Activated B cell treated with CpG ODN at 0.5 μM for 24 hours (primary cell): Measurements from ENCODE around the gene SPHK1. TPM values are rescaled to one million over a fixed set of nuclear protein-coding genes. Genes with fewer than 3 reads are reported as not detected.

ENCODE experiments used
- ATAC-seq: fragments of 200-7000 bp; cut with Tn5 transposase; one replicate; pipeline ENCODE4 v1.10.0; 2021; ENCODE audit warnings: low read depth, mild to moderate bottlenecking, moderate library complexity
- CTCF ChIA-PET: fragments of 350-600 bp; sonication (Branson Sonifier 250); formaldehyde crosslinking; loops from one replicate; lab custom pipeline; 2021; ENCODE audit warnings: antibody characterized with exemption; lab: Charles Lee
- POLR2A ChIA-PET: fragments of 350-600 bp; sonication (Branson Sonifier 250); formaldehyde crosslinking; loops from one replicate; lab custom pipeline; 2021; ENCODE audit warnings: antibody characterized with exemption; lab: Charles Lee
- DNase-seq: peaks from one replicate; pipeline ENCODE4 v3.0.0; 2022
- H3K27ac Mint-ChIP-seq: one replicate; pipeline ENCODE4 v1.8.0; 2020; ENCODE audit warnings: mixed read lengths
- H3K27me3 Mint-ChIP-seq: one replicate; pipeline ENCODE4 v1.8.0; 2021; ENCODE audit warnings: mixed read lengths
- H3K36me3 Mint-ChIP-seq: one replicate; pipeline ENCODE4 v1.8.0; 2021; ENCODE audit warnings: low read depth, mixed read lengths
- H3K4me1 Mint-ChIP-seq: one replicate; pipeline ENCODE4 v1.8.0; 2021; ENCODE audit warnings: mixed read lengths
- H3K4me3 Mint-ChIP-seq: one replicate; pipeline ENCODE4 v1.8.0; 2020; ENCODE audit warnings: mild to moderate bottlenecking, mixed read lengths
- H3K9me3 Mint-ChIP-seq: one replicate; pipeline ENCODE4 v1.8.0; 2020; ENCODE audit warnings: mixed read lengths
- CTCF ChIP-seq: fragments of 200-600 bp; IDR thresholded peaks from one replicate; pipeline ENCODE4 v1.8.0; 2022; ENCODE audit warnings: antibody characterized with exemption, mild to moderate bottlenecking
- intact Hi-C: fragments of 100-400 bp; cut with micrococcal nuclease; formaldehyde crosslinking; loops from one replicate; pipeline ENCODE4 v1.15.1; 2024
- total RNA-seq: library from RNA; stranded (reverse); gene quantifications from 2 replicates; pipeline ENCODE4 v1.2.3, GENCODE V29; 2022

Gene SPHK1
- total RNA-seq, 1 donor from 2014 or later: 1.1 TPM

GRCh38 chr17:76351526-76352071 is 32.8 kb upstream of the SPHK1 start:
- peaks cover 15% of the 10 kb centered on the region for H3K36me3 Mint-ChIP-seq
- H3K27me3 Mint-ChIP-seq: no peaks in the 10 kb centered on the region
- peaks cover 18% of the 10 kb centered on the region for H3K4me1 Mint-ChIP-seq
- no peak overlapping the region for H3K27ac Mint-ChIP-seq
- intact Hi-C loops: loop anchor here (5.0 kb wide), 2 partner anchors 376 to 494 kb away; partner anchors contain the start of genes JMJD6, METTL23 and WBP2
- ATAC-seq (no peak), DNase-seq (no peak)
- TF ChIP-seq CTCF: no peak
- H3K9me3 Mint-ChIP-seq: no peaks in the 10 kb centered on the region
- ChIA-PET POLR2A (interaction anchor here (0.6 to 1.3 kb wide), 2 partner anchors 72 to 108 kb away, joined by 4 to 5 read pairs; no protein-coding TSS in a partner anchor), CTCF (interaction anchor here (0.7 to 3.8 kb wide), 2 partner anchors 33 to 72 kb away, joined by 3 to 23 read pairs; partner anchors contain the start of gene SPHK1)
- H3K4me3 Mint-ChIP-seq: peak overlapping the region; percentile 94

GRCh38 chr17:76353004-76353598 is 31.3 kb upstream of the SPHK1 start:
- ATAC-seq (no peak), DNase-seq (no peak)
- POLR2A ChIA-PET: interaction anchor here (0.6 to 2.0 kb wide), 9 partner anchors 9 to 573 kb away, joined by 3 to 29 read pairs (median 4); partner anchors contain the start of genes SPHK1, SRP68 and ST6GALNAC2

GRCh38 chr17:76353599-76354316 is 30.7 kb upstream of the SPHK1 start, which contains the start of gene PRPSAP1:
Gene PRPSAP1 (minus strand): TSS chr17:76353916. CDS start chr17:76353703, 213 bp downstream.
- Mint-ChIP-seq H3K4me3 (peak within 1 kb of the TSS; percentile 94), H3K27ac (peak within 1 kb of the TSS; percentile 98), H3K4me1 (peaks cover 23% of the 10 kb centered on the region), H3K27me3 (no peaks in the 10 kb centered on the region), H3K9me3 (no peaks in the 10 kb centered on the region), H3K36me3 (peaks cover 5% of the 10 kb centered on the region)
- ATAC-seq (peak; percentile 93), DNase-seq (peak; percentile 83)
- no peak for TF ChIP-seq CTCF
- intact Hi-C loops: loop anchor here (1.0 to 5.0 kb wide), 4 partner anchors 31 to 496 kb away; partner anchors contain the start of genes JMJD6, METTL23, SPHK1 and WBP2
- POLR2A ChIA-PET: interaction anchor here (0.8 to 2.0 kb wide), 9 partner anchors 8 to 574 kb away, joined by 3 to 29 read pairs (median 4); partner anchors contain the start of genes SPHK1, SRP68 and ST6GALNAC2
- CTCF ChIA-PET: interaction anchor here (0.8 to 3.8 kb wide), 4 partner anchors 31 to 154 kb away, joined by 3 to 23 read pairs (median 8); partner anchors contain the start of gene SPHK1

More at GRCh38 chr17:76353004-76353598, 31.3 kb upstream of the SPHK1 start:
- intact Hi-C loops: loop anchor here (5.0 kb wide), 2 partner anchors 374 to 496 kb away; partner anchors contain the start of genes JMJD6, METTL23 and WBP2
- no peak for TF ChIP-seq CTCF
- H3K4me3 Mint-ChIP-seq: peak overlapping the region; percentile 94
- no peaks in the 10 kb centered on the region for H3K27me3 Mint-ChIP-seq
- H3K4me1 Mint-ChIP-seq: peaks cover 23% of the 10 kb centered on the region
- peak overlapping the region; percentile 63 for H3K27ac Mint-ChIP-seq
- H3K36me3 Mint-ChIP-seq: peaks cover 5% of the 10 kb centered on the region
- CTCF ChIA-PET: interaction anchor here (0.8 to 3.8 kb wide), 4 partner anchors 32 to 154 kb away, joined by 3 to 23 read pairs (median 8); partner anchors contain the start of gene SPHK1
- no peaks in the 10 kb centered on the region for H3K9me3 Mint-ChIP-seq

GRCh38 chr17:76354317-76354729 is 30.1 kb upstream of the SPHK1 start:
- no peak for ATAC-seq
- POLR2A ChIA-PET: interaction anchor here (0.5 to 2.0 kb wide), 9 partner anchors 8 to 574 kb away, joined by 3 to 29 read pairs (median 5); partner anchors contain the start of genes SPHK1, SRP68 and ST6GALNAC2

More at GRCh38 chr17:76354317-76354729, 30.1 kb upstream of the SPHK1 start:
- intact Hi-C loops: loop anchor here (1.0 to 5.0 kb wide), 4 partner anchors 30 to 497 kb away; partner anchors contain the start of genes JMJD6, METTL23, SPHK1 and WBP2
- Mint-ChIP-seq H3K27ac (peak overlapping the region; percentile 98), H3K27me3 (no peaks in the 10 kb centered on the region), H3K9me3 (no peaks in the 10 kb centered on the region), H3K4me3 (peak overlapping the region; percentile 94), H3K4me1 (peaks cover 23% of the 10 kb centered on the region), H3K36me3 (peaks cover 5% of the 10 kb centered on the region)
- DNase-seq: no peak
- TF ChIP-seq CTCF: no peak
- CTCF ChIA-PET: interaction anchor here (1.2 to 3.8 kb wide), 3 partner anchors 31 to 153 kb away, joined by 4 to 23 read pairs (median 12); partner anchors contain the start of gene SPHK1
